Measurements from ENCODE around the gene GATA3.
A peak's percentile ranks its signal among the peaks of the same experiment; 100 is the strongest.

The GATA3 gene

GRCh38 chr10:8051109-8051821 lies 3.2 kb upstream of the GATA3 start:
- DNase-seq (ENCODE audit: low spot score) = no peak

GRCh38 chr10:8051851-8052257 lies 2.6 kb upstream of the GATA3 start:
- DNase-seq (ENCODE audit: low spot score) = no peak

- DNase-seq (ENCODE audit: low spot score) = no peak
Measured at GRCh38 chr10:8052341-8052955, 2.0 kb upstream of the GATA3 start.

GRCh38 chr10:8052956-8053445 lies 1.5 kb upstream of the GATA3 start:
- DNase-seq (ENCODE audit: low spot score) = no peak

GRCh38 chr10:8053446-8054243 lies 843 bp upstream of the GATA3 start:
- DNase-seq (ENCODE audit: low spot score) = peak; percentile 95

- DNase-seq (ENCODE audit: low spot score) = no peak
Measured at GRCh38 chr10:8054244-8054493, 319 bp upstream of the GATA3 start.

GRCh38 chr10:8055420-8056349 lies 1.2 kb downstream of the GATA3 start:
- no peak for DNase-seq (ENCODE audit: low spot score)

GRCh38 chr10:8056378-8056777 lies 1.9 kb downstream of the GATA3 start:
- no peak for DNase-seq (ENCODE audit: low spot score)

- DNase-seq (ENCODE audit: low spot score) = peak; percentile 71
Measured at GRCh38 chr10:8056871-8057331, 2.4 kb downstream of the GATA3 start.

- no peak for DNase-seq (ENCODE audit: low spot score)
Measured at GRCh38 chr10:8057636-8058273, 3.3 kb downstream of the GATA3 start.

- DNase-seq (ENCODE audit: low spot score) = no peak
Measured at GRCh38 chr10:8058274-8059111, 4.0 kb downstream of the GATA3 start.

- no peak for DNase-seq (ENCODE audit: low spot score)
Measured at GRCh38 chr10:8059191-8059936, 4.9 kb downstream of the GATA3 start.

GRCh38 chr10:8060010-8060703 lies 5.7 kb downstream of the GATA3 start:
- peak; percentile 68 for DNase-seq (ENCODE audit: low spot score)

GRCh38 chr10:8060704-8061121 lies 6.2 kb downstream of the GATA3 start:
- DNase-seq (ENCODE audit: low spot score) = no peak

- DNase-seq (ENCODE audit: low spot score) = peak; percentile 68
Measured at GRCh38 chr10:8061274-8062211, 7.1 kb downstream of the GATA3 start.

- DNase-seq (ENCODE audit: low spot score) = no peak
Measured at GRCh38 chr10:8063128-8063908, 8.8 kb downstream of the GATA3 start.

- no peak for DNase-seq (ENCODE audit: low spot score)
Measured at GRCh38 chr10:8063935-8064334, 9.4 kb downstream of the GATA3 start.
